GM12878 (cell line): ENCODE results near the gene HORMAD2.

ENCODE experiments used
- ATF7 ChIP-seq: fragments of 450-650 bp; IDR thresholded peaks from 2 replicates; pipeline ENCODE4 v1.6.1; 2016; ENCODE audit warnings: low read depth, mild to moderate bottlenecking
- FOS ChIP-seq: IDR thresholded peaks from 3 replicates; pipeline ENCODE4 v1.6.1; 2011; ENCODE audit warnings: borderline replicate concordance; ENCODE audit not compliant: insufficient read length; ENCODE audit errors: extremely low read depth
- POLR2A ChIP-seq: IDR thresholded peaks from 2 replicates; pipeline ENCODE4 v1.6.1; 2011; ENCODE audit warnings: low read depth, mild to moderate bottlenecking, low read length
- RAD21 ChIP-seq: IDR thresholded peaks from 2 replicates; pipeline ENCODE4 v1.6.1; 2011; ENCODE audit warnings: mild to moderate bottlenecking, low read depth, low read length, moderate library complexity; ENCODE audit not compliant: insufficient read depth
- ZNF207 ChIP-seq: fragments of 450-650 bp; IDR thresholded peaks from 2 replicates; pipeline ENCODE4 v1.6.1; 2014; ENCODE audit warnings: antibody characterized with exemption, mild to moderate bottlenecking, borderline replicate concordance
- TF ChIP-seq, protein P1 (sequence below), 3 experiments: IDR thresholded peaks in 2 of 3; conservative IDR thresholded peaks in 1 of 3; 2 replicates each; pipeline ENCODE4 v1.5.1; 2011; ENCODE audit warnings: low read depth in 3 of 3, low read length in 3 of 3, mild to moderate bottlenecking in 3 of 3, control low read depth in 2 of 3, moderate library complexity in 2 of 3, inconsistent platforms in 1 of 3, mixed read lengths in 1 of 3; ENCODE audit not compliant: control insufficient read depth in 2 of 3, insufficient read depth in 1 of 3; ENCODE audit errors: extremely low read depth in 1 of 3

DNA sequence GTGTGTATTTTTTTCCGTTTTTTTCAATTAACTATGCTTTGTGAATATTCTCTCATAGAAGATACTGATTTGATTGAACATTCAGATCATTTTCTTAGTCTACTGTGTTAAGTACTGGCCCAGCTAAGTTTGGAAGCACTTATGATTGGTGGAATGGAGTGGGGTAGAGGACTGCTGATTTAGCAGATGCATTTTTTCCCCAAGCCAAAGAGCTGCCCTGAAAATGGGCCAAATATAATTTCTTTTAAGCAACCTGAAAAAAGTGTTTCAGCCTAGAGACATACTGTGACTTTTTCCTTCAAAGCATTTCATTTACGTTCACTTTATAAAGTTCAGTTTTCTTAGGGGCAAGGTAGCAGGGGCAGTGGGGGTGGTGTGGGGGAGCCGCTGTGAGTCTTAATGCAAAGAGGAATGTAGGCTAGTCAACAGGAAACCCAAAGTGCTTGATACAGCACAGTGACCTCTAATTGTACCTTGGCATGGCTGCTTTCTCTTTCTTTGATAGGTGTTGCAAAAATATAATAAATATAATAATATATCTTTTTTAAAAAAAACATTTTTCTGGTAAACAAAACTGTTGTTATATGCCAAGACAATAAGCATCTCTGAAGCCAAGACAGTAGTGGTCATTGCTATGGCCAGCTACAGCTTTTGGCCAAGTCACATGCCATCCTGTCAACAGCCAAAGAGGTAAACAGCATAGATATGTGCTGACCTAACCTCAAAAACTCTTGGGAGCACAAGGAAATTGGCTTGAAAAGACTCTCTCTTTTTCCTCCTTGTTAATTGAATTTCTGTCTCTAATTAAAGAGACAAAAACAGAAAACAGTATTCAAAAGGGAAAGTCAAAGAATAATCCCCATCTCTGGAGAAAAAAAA lies 107.5 kb downstream of the HORMAD2 start:
- TF ChIP-seq FOS (no peak), ZNF207 (no peak), ATF7 (no peak), RAD21 (no peak), POLR2A (no peak)
- TF ChIP-seq, protein P1, sequence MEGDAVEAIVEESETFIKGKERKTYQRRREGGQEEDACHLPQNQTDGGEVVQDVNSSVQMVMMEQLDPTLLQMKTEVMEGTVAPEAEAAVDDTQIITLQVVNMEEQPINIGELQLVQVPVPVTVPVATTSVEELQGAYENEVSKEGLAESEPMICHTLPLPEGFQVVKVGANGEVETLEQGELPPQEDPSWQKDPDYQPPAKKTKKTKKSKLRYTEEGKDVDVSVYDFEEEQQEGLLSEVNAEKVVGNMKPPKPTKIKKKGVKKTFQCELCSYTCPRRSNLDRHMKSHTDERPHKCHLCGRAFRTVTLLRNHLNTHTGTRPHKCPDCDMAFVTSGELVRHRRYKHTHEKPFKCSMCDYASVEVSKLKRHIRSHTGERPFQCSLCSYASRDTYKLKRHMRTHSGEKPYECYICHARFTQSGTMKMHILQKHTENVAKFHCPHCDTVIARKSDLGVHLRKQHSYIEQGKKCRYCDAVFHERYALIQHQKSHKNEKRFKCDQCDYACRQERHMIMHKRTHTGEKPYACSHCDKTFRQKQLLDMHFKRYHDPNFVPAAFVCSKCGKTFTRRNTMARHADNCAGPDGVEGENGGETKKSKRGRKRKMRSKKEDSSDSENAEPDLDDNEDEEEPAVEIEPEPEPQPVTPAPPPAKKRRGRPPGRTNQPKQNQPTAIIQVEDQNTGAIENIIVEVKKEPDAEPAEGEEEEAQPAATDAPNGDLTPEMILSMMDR (IDR thresholded peaks at IDR 0.05 in 2 of 3, conservative IDR thresholded peaks at IDR 0.05 in 1 of 3; ENCODE audit: control insufficient read depth in 2 of 3, extremely low read depth in 1 of 3, insufficient read depth in 1 of 3, low read depth in 3 of 3, low read length in 3 of 3) = no peak
